Endothelial cell (in vitro differentiated cells): ENCODE results near the gene DNAJC5. TPM values are rescaled to one million over a fixed set of nuclear protein-coding genes. Genes with fewer than 3 reads are reported as not detected.

Experiments
- DNase-seq: peaks from one replicate; pipeline ENCODE4 v3.0.0; 2021; ENCODE audit warnings: low spot score
- H3K27ac Mint-ChIP-seq: one replicate; pipeline ENCODE4 v1.8.0; 2021; ENCODE audit warnings: mixed read lengths, inconsistent platforms; ENCODE audit not compliant: unreplicated experiment
- H3K27me3 Mint-ChIP-seq: one replicate; pipeline ENCODE4 v1.8.0; 2021; ENCODE audit warnings: mild to moderate bottlenecking, moderate library complexity, mixed read lengths, inconsistent platforms; ENCODE audit not compliant: unreplicated experiment
- H3K36me3 Mint-ChIP-seq: one replicate; pipeline ENCODE4 v1.8.0; 2021; ENCODE audit warnings: mild to moderate bottlenecking, low read depth, mixed read lengths, inconsistent platforms; ENCODE audit not compliant: unreplicated experiment
- H3K4me1 Mint-ChIP-seq: one replicate; pipeline ENCODE4 v1.8.0; 2021; ENCODE audit warnings: mild to moderate bottlenecking, mixed read lengths, inconsistent platforms; ENCODE audit not compliant: unreplicated experiment
- H3K4me3 Mint-ChIP-seq: one replicate; pipeline ENCODE4 v1.8.0; 2021; ENCODE audit warnings: mild to moderate bottlenecking, mixed read lengths, inconsistent platforms; ENCODE audit not compliant: unreplicated experiment
- H3K9me3 Mint-ChIP-seq: one replicate; pipeline ENCODE4 v1.8.0; 2021; ENCODE audit warnings: mixed read lengths, inconsistent platforms; ENCODE audit not compliant: unreplicated experiment
- total RNA-seq: library from RNA; stranded (reverse); fragmentation: NEBNext Ultra II Directional; extraction: Animal tissue kit (Norgen Biotek cat#: 25700); gene quantifications from one replicate; pipeline ENCODE4 v1.2.1, GENCODE V29; 2021; ENCODE audit not compliant: unreplicated experiment
- TF ChIP-seq, protein P1 (sequence below): fragments of 200-600 bp; sonication (generic); IDR thresholded peaks from one replicate; pipeline ENCODE4 v1.5.0; 2021; ENCODE audit warnings: antibody characterized with exemption; ENCODE audit not compliant: unreplicated experiment

Gene DNAJC5
- total RNA-seq, 1 donor from 2014 or later = 54.4 TPM

GRCh38 chr20:63953764-63954429 is 59.0 kb downstream of the DNAJC5 start:
- peaks cover 22% of the 10 kb centered on the region for H3K27me3 Mint-ChIP-seq
- peak overlapping the region; percentile 83 for H3K4me3 Mint-ChIP-seq
- no peak overlapping the region for H3K27ac Mint-ChIP-seq
- H3K36me3 Mint-ChIP-seq = no peaks in the 10 kb centered on the region
- DNase-seq = no peak
- no peaks in the 10 kb centered on the region for H3K9me3 Mint-ChIP-seq
- peaks cover 12% of the 10 kb centered on the region for H3K4me1 Mint-ChIP-seq
- TF ChIP-seq, protein P1, sequence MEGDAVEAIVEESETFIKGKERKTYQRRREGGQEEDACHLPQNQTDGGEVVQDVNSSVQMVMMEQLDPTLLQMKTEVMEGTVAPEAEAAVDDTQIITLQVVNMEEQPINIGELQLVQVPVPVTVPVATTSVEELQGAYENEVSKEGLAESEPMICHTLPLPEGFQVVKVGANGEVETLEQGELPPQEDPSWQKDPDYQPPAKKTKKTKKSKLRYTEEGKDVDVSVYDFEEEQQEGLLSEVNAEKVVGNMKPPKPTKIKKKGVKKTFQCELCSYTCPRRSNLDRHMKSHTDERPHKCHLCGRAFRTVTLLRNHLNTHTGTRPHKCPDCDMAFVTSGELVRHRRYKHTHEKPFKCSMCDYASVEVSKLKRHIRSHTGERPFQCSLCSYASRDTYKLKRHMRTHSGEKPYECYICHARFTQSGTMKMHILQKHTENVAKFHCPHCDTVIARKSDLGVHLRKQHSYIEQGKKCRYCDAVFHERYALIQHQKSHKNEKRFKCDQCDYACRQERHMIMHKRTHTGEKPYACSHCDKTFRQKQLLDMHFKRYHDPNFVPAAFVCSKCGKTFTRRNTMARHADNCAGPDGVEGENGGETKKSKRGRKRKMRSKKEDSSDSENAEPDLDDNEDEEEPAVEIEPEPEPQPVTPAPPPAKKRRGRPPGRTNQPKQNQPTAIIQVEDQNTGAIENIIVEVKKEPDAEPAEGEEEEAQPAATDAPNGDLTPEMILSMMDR = no peak

- H3K4me3 Mint-ChIP-seq = peak overlapping the region; percentile 84
- H3K36me3 Mint-ChIP-seq = no peaks in the 10 kb centered on the region
- H3K4me1 Mint-ChIP-seq = peaks cover 11% of the 10 kb centered on the region
- no peak overlapping the region for H3K27ac Mint-ChIP-seq
- no peaks in the 10 kb centered on the region for H3K9me3 Mint-ChIP-seq
- TF ChIP-seq, protein P1 = no peak
- no peak for DNase-seq
- H3K27me3 Mint-ChIP-seq = peaks cover 14% of the 10 kb centered on the region
Measured at GRCh38 chr20:63955281-63955826, 60.4 kb downstream of the DNAJC5 start.

DNA sequence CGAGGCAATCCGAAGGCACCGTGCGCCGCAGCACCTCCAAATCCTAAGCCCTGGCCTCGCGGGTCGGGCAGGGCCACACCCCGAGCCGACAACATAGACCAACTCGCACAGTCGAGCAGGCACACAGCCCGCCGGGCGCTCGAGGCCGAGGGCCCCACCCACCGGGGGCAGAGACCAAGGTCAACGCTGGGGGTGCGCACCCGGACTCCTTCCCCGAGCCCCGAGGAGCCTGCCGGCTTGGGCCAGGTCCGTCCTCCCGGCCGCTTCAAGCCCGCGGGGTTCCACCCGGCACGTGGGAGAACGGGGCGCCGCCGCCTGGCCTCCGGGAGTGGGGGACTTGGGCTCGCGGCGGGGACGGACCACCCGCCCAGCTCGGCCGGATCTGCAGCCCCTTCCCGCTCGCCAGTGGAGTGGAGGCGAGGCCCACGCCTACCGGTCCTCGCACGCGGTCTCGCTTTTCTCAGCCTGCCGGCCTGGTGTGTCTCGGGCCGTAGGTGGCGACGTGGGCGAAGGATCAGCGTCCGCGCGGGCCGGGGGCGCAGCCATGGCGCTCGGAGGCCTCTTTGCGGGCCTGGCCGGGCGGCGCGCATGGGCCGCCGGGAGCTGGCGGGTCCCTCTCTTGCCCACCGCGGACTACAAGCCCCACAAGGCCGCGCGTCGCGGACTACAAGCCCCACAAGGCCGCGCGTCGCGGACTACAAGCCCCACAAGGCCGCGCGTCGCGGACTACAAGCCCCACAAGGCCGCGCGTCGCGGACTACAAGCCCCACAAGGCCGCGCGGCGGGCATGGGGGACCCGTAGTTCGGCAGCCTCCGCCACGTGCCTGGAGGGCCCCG is 61.1 kb downstream of the DNAJC5 start, which contains the start of gene UCKL1:
Gene UCKL1, minus strand, starts transcription at position 590 of the 837 bp plus-strand sequence. Its CDS starts 44 bp downstream, at position 546.
- Mint-ChIP-seq H3K27me3 (peaks cover 14% of the 10 kb centered on the region), H3K4me3 (peak within 1 kb of the TSS; percentile 88), H3K4me1 (peaks cover 11% of the 10 kb centered on the region), H3K27ac (no peak within 1 kb of the TSS), H3K9me3 (no peaks in the 10 kb centered on the region), H3K36me3 (no peaks in the 10 kb centered on the region)
- TF ChIP-seq, protein P1 = no peak
- peak; percentile 87 for DNase-seq

DNA sequence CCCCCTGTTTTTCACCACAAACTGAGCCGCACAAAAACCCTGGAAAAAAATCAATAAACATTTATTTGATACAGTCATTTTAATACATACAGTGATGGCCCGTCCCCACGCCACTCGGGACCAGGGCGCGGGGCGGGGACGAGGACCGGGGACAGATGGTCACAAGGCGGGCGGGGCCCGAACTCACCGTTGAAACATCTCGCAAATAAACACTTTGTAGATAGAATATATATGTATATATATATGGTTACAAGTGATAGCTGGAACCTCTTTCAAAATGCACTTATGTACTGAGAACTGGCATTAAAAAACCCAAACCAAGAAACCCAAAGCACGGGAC is 61.7 kb downstream of the DNAJC5 start:
- no peak for DNase-seq
- TF ChIP-seq, protein P1 = no peak
- peaks cover 14% of the 10 kb centered on the region for H3K27me3 Mint-ChIP-seq
- no peaks in the 10 kb centered on the region for H3K36me3 Mint-ChIP-seq
- H3K27ac Mint-ChIP-seq = no peak overlapping the region
- H3K4me1 Mint-ChIP-seq = peaks cover 11% of the 10 kb centered on the region
- no peaks in the 10 kb centered on the region for H3K9me3 Mint-ChIP-seq
- peak overlapping the region; percentile 88 for H3K4me3 Mint-ChIP-seq
